ENCODE results near the gene CFAP410.
"Not testable (repeated sequence)": the region's sequence is repeated elsewhere in the genome, so short reads cannot be mapped to it uniquely, and the experiment has no call there.

CFAP410 gene

GRCh38 chr21:44365251-44365966, 26.2 kb upstream of the CFAP410 start:
- Histone ChIP-seq H3K27me3 (peaks cover 25% of the 10 kb centered on the region), H3K9me3 (no peaks in the 10 kb centered on the region), H3K4me1 (no peaks in the 10 kb centered on the region), H3K36me3 (no peaks in the 10 kb centered on the region), H3K4me3 (ENCODE audit: low read depth, low read length) (no peak overlapping the region)
- TF ChIP-seq, protein P1, sequence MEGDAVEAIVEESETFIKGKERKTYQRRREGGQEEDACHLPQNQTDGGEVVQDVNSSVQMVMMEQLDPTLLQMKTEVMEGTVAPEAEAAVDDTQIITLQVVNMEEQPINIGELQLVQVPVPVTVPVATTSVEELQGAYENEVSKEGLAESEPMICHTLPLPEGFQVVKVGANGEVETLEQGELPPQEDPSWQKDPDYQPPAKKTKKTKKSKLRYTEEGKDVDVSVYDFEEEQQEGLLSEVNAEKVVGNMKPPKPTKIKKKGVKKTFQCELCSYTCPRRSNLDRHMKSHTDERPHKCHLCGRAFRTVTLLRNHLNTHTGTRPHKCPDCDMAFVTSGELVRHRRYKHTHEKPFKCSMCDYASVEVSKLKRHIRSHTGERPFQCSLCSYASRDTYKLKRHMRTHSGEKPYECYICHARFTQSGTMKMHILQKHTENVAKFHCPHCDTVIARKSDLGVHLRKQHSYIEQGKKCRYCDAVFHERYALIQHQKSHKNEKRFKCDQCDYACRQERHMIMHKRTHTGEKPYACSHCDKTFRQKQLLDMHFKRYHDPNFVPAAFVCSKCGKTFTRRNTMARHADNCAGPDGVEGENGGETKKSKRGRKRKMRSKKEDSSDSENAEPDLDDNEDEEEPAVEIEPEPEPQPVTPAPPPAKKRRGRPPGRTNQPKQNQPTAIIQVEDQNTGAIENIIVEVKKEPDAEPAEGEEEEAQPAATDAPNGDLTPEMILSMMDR (IDR thresholded peaks at IDR 0.05; ENCODE audit: low read depth, low read length) = no peak
- no peak for DNase-seq

- no peaks in the 10 kb centered on the region for H3K4me1 ChIP-seq
- H3K27me3 ChIP-seq = peaks cover 21% of the 10 kb centered on the region
- H3K9me3 ChIP-seq = no peaks in the 10 kb centered on the region
- H3K36me3 ChIP-seq = no peaks in the 10 kb centered on the region
- H3K4me3 ChIP-seq (ENCODE audit: low read depth, low read length) = no peak overlapping the region
- TF ChIP-seq, protein P1 (IDR thresholded peaks at IDR 0.05; ENCODE audit: low read depth, low read length) = no peak
- DNase-seq = no peak
These were observed 25.2 kb upstream of the CFAP410 start for GRCh38 chr21:44364151-44365053.

- no peak for DNase-seq
- TF ChIP-seq, protein P1 (IDR thresholded peaks at IDR 0.05; ENCODE audit: low read depth, low read length) = no peak
- Histone ChIP-seq H3K4me1 (no peaks in the 10 kb centered on the region), H3K36me3 (no peaks in the 10 kb centered on the region), H3K9me3 (no peaks in the 10 kb centered on the region), H3K4me3 (ENCODE audit: low read depth, low read length) (no peak overlapping the region), H3K27me3 (peaks cover 13% of the 10 kb centered on the region)
These were observed 24.1 kb upstream of the CFAP410 start for GRCh38 chr21:44363278-44363677.

DNA sequence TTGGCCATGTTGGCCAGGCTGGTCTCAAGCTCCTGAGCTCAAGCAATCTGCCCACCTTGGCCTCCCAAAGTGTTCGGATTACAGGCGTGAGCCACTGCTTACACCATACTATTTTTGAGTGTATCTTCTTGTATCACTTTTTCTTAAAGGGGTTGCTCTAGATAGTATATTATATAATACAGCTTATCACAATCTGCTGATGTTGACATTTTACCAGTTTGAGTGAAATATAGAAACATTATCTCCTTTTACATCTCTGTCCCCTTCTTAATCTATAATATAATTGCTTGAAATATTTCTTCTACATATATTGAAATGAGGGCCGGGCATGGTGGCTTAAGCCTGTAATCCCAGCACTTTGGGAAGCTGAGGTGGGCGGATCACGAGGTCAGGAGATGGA, 22.7 kb upstream of the CFAP410 start:
- H3K9me3 ChIP-seq; H3K4me1 ChIP-seq; H3K4me3 ChIP-seq (ENCODE audit: low read depth, low read length); H3K27me3 ChIP-seq; DNase-seq; H3K36me3 ChIP-seq: not testable (repeated sequence)

- H3K36me3 ChIP-seq = no peaks in the 10 kb centered on the region
- DNase-seq = no peak
- TF ChIP-seq, protein P1 (IDR thresholded peaks at IDR 0.05; ENCODE audit: low read depth, low read length) = no peak
These were observed 21.0 kb upstream of the CFAP410 start for GRCh38 chr21:44360159-44360558.

GRCh38 chr21:44359396-44359795, 20.2 kb upstream of the CFAP410 start:
- Histone ChIP-seq H3K4me1 (no peaks in the 10 kb centered on the region), H3K9me3 (no peaks in the 10 kb centered on the region), H3K27me3 (peaks cover 18% of the 10 kb centered on the region), H3K4me3 (ENCODE audit: low read depth, low read length) (no peak overlapping the region), H3K36me3 (no peaks in the 10 kb centered on the region)
- TF ChIP-seq, protein P1 (IDR thresholded peaks at IDR 0.05; ENCODE audit: low read depth, low read length) = no peak
- no peak for DNase-seq

More at GRCh38 chr21:44360159-44360558, 21.0 kb upstream of the CFAP410 start:
- no peak overlapping the region for H3K4me3 ChIP-seq (ENCODE audit: low read depth, low read length)
- H3K27me3 ChIP-seq = peaks cover 13% of the 10 kb centered on the region
- no peaks in the 10 kb centered on the region for H3K4me1 ChIP-seq
- H3K9me3 ChIP-seq = no peaks in the 10 kb centered on the region

All from BE2C (cell line).